Sigmoid colon (tissue), 7 donors: Measurements from ENCODE around the gene DPF3. TPM values are rescaled to one million over a fixed set of nuclear protein-coding genes. Genes with fewer than 3 reads are reported as not detected.

Experiments used
- DNase-seq: peaks from one replicate; pipeline ENCODE4 v3.0.0-alpha.2; 2019
- H3K27ac ChIP-seq, 4 donors: fragments of 200-600 bp; sonication (generic); one replicate each; pipeline ENCODE4 v1.5.1; 2016 to 2019; ENCODE audit warnings: mild to moderate bottlenecking in 1 of 4
- H3K27me3 ChIP-seq, 3 donors: fragments of 200-600 bp; sonication (generic); one replicate each; pipeline ENCODE4 v1.5.1; 2019; ENCODE audit warnings: mild to moderate bottlenecking in 1 of 3
- H3K36me3 ChIP-seq, 4 donors: fragments of 200-600 bp; sonication (generic); one replicate each; pipeline ENCODE4 v1.5.1; 2016 to 2019
- H3K4me1 ChIP-seq, 4 donors: fragments of 200-600 bp; sonication (generic); one replicate each; pipeline ENCODE4 v1.5.1; 2017 to 2019
- H3K4me3 ChIP-seq, 4 donors: fragments of 200-600 bp; sonication (generic); one replicate each; pipeline ENCODE4 v1.5.1; 2017 to 2019; ENCODE audit warnings: mild to moderate bottlenecking in 2 of 4, moderate library complexity in 1 of 4
- H3K9me3 ChIP-seq, 4 donors: fragments of 200-600 bp in 3 of 4; sonication (generic) in 3 of 4; one replicate each; pipeline versions ENCODE4 v1.5.1 to v1.6.1; 2013 to 2019
- EP300 ChIP-seq, 4 donors: sonication (generic); formaldehyde crosslinking; IDR thresholded peaks; one replicate each; pipeline ENCODE4 v1.6.1; 2017; ENCODE audit warnings: antibody characterized with exemption in 4 of 4
- POLR2A ChIP-seq, 2 donors: fragments of 450-650 bp; IDR thresholded peaks; one replicate each; pipeline ENCODE4 v1.6.1; 2016; ENCODE audit warnings: antibody characterized with exemption in 2 of 2, mild to moderate bottlenecking in 2 of 2, moderate library complexity in 2 of 2
- POLR2AphosphoS5 ChIP-seq, 4 donors: sonication (generic); formaldehyde crosslinking; IDR thresholded peaks; one replicate each; pipeline ENCODE4 v1.6.1; 2017; ENCODE audit warnings: antibody characterized with exemption in 4 of 4
- WGBS, 2 donors: extraction: QIAGEN DNeasy Blood & Tissue Kit; methylation state at CpG; one replicate each; pipeline ENCODE4 v1.1.7; 2013; 5-methylcytosine and 5-hydroxymethylcytosine counted together
- intact Hi-C: fragments of 100-400 bp; cut with DNase I; formaldehyde crosslinking; loops from one replicate; pipeline ENCODE4 v1.15.1; 2023
- polyA plus RNA-seq, 3 donors: library from polyadenylated mRNA; stranded (reverse); fragments of 200-250 nt; gene quantifications; one replicate each; pipeline ENCODE4 v1.2.3, GENCODE V29; 2013
- total RNA-seq, 4 donors: library from RNA; depleted of rRNA; stranded (reverse); fragments of >200 nt; gene quantifications; one replicate each; pipeline ENCODE4 v1.1.0, GENCODE V29; 2016
- TF ChIP-seq, protein P1 (sequence below), 4 experiments: fragments of 450-650 bp in 3 of 4; fragments of 200-600 bp in 1 of 4; IDR thresholded peaks; one replicate each; pipeline ENCODE4 v1.5.1; 2016 to 2019; ENCODE audit warnings: antibody characterized with exemption in 4 of 4, mild to moderate bottlenecking in 3 of 4, moderate library complexity in 2 of 4
- donor health status: healthy with polysubstance abuse.
- donor health status: Bipolar disorder and iron deficiency.
- donor health status: healthy.

Gene DPF3
- total and polyA plus RNA-seq, 7 donors: 0.28 to 4.5 (median 2.3) TPM

GRCh38 chr14:72796935-72797334 is 97.0 kb downstream of the DPF3 start:
- H3K4me3 ChIP-seq: no peak overlapping the region
- H3K4me1 ChIP-seq: no peaks in the 10 kb centered on the region
- intact Hi-C loops: no loop called here
- no peaks in the 10 kb centered on the region for H3K9me3 ChIP-seq
- H3K27ac ChIP-seq: no peak overlapping the region
- no peaks in the 10 kb centered on the region for H3K27me3 ChIP-seq
- H3K36me3 ChIP-seq: no peaks in the 10 kb centered on the region
- WGBS, 2 donors: 79 to 90% methylated on average over 6 of the region's 6 CpGs
- DNase-seq: no peak
- TF ChIP-seq POLR2A (IDR thresholded peaks at IDR 0.05) (no peak), EP300 (IDR thresholded peaks at IDR 0.05) (no peak)

DNA sequence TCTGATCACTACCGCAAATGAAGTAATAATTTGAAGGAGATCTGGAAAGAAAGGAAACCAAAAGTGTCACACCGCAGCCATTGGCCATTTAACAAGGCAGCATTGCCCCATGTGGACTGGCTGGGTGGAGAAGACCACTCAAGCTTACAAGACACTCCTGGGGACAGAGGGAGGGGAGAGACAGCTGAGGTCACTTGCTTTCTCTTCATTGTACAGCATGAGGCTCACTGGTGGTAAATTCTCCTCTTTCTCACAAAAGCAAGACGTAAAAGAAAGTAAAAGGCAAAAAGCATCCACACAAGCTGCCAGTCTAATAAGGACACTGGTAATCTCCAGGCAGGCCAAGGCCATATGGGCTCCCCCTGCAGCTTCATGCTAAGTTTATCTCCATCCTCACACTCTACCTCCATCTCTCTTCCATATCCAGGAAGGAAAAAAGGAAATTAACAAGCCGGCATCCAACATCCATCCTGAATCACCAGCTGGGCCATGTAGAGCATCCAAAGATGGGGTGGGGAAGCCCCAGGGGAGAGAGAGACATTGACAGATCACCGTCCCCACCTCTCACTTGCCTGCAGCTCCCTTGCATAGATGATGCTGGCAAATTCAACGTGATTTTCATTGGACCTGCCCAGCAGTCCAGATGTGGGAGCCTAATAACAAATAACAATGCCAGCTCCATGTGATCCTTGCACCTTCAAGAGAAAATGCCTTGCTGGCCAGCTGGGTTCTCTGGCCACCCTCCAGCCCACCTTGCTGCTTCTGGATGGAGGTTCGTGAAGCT is 100.6 kb downstream of the DPF3 start:
- H3K9me3 ChIP-seq: no peaks in the 10 kb centered on the region
- no peaks in the 10 kb centered on the region for H3K27me3 ChIP-seq
- H3K27ac ChIP-seq: no peak overlapping the region
- no peak for TF ChIP-seq POLR2A (IDR thresholded peaks at IDR 0.05)
- TF ChIP-seq EP300 (IDR thresholded peaks at IDR 0.05): no peak
- TF ChIP-seq, protein P1, sequence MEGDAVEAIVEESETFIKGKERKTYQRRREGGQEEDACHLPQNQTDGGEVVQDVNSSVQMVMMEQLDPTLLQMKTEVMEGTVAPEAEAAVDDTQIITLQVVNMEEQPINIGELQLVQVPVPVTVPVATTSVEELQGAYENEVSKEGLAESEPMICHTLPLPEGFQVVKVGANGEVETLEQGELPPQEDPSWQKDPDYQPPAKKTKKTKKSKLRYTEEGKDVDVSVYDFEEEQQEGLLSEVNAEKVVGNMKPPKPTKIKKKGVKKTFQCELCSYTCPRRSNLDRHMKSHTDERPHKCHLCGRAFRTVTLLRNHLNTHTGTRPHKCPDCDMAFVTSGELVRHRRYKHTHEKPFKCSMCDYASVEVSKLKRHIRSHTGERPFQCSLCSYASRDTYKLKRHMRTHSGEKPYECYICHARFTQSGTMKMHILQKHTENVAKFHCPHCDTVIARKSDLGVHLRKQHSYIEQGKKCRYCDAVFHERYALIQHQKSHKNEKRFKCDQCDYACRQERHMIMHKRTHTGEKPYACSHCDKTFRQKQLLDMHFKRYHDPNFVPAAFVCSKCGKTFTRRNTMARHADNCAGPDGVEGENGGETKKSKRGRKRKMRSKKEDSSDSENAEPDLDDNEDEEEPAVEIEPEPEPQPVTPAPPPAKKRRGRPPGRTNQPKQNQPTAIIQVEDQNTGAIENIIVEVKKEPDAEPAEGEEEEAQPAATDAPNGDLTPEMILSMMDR (IDR thresholded peaks at IDR 0.05): no peak
- intact Hi-C loops: no loop called here
- DNase-seq: no peak
- H3K4me3 ChIP-seq: no peak overlapping the region
- WGBS, 2 donors: 87 to 92% methylated on average over 7 of the region's 7 CpGs
- no peaks in the 10 kb centered on the region for H3K36me3 ChIP-seq
- peaks cover 0 to 8% (median 0%) of the 10 kb centered on the region in 4 donors for H3K4me1 ChIP-seq

DNA sequence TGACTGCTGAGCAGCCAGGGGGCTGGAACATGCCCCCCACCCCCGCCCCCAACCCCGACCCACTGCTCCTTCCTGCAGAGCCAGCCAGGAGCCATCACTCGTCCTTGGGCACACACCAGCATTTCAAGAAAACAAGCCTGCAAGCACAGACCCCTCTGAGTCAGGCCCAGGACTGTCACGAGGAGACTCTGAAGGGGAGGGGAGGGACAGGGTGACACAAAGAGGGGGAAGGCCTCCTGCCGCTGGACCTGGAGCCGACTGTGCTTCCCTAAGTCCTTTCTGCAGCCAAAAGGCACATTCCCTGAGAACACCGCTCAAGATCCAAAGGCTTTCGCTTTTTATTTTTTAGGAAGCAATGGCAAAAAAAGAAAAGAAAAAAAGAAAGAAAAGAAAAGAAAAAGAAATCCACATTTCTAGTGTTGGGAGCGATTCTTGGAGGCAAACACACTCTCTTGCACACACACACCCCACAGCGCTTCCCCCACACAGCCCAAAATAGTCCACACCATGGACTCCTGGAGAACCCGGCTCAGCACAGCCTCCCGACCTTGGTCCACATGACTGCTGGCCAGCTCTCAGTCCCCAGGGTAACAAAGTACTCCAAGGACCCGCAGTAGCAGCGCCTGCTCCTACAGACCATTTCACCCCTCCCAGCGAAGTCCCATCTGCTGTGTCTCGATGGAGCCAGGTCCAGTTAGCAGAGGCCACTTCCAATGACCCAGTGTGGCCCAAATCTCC is 101.7 kb downstream of the DPF3 start:
- Histone ChIP-seq H3K27me3 (no peaks in the 10 kb centered on the region), H3K4me1 (peaks cover 0 to 8% (median 0%) of the 10 kb centered on the region in 4 donors), H3K4me3 (no peak overlapping the region), H3K9me3 (no peaks in the 10 kb centered on the region), H3K36me3 (no peaks in the 10 kb centered on the region), H3K27ac (no peak overlapping the region)
- TF ChIP-seq EP300 (IDR thresholded peaks at IDR 0.05) (no peak), POLR2AphosphoS5 (IDR thresholded peaks at IDR 0.05) (no peak), POLR2A (IDR thresholded peaks at IDR 0.05) (no peak)
- TF ChIP-seq, protein P1 (IDR thresholded peaks at IDR 0.05): no peak
- intact Hi-C loops: no loop called here
- 86 to 92% methylated on average over 16 of the region's 16 CpGs for WGBS, 2 donors
- no peak for DNase-seq

DNA sequence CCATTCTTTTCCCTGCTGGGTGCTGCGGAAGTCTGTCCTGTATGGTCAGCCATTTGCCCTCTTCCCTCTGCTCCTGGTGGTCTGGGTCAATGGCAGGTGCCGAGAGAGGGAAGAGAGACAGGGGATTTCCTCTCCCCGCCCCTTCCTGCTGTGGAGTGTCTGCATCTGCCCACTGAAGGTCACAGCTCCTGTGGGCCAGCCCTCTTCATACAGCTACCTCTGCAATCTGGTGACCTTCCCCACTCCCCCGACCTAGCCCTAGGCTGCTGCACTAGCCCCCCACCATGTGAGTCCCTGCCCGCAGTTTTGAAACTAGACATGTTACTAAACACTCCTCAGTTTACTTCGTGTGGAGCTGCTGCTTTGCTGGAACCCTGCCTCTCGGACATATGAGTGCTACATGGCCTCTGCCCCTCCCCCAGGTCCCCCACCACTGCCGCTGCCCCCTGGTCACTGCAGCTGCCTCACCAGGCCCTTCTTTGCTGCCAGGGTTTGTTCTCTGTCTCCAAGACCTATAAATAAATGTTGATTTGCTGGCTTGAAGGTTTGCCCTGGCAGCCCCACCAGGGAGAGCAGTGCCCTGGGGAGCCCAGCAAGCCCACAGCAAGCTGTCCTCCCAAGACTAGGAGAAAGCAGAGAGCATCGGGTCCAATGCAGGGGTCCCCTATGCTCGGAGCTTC is 102.9 kb downstream of the DPF3 start:
- Histone ChIP-seq H3K4me1 (peaks cover 0 to 8% (median 0%) of the 10 kb centered on the region in 4 donors), H3K9me3 (no peaks in the 10 kb centered on the region), H3K4me3 (no peak overlapping the region), H3K27ac (no peak overlapping the region), H3K27me3 (no peaks in the 10 kb centered on the region), H3K36me3 (no peaks in the 10 kb centered on the region)
- no peak for TF ChIP-seq POLR2A (IDR thresholded peaks at IDR 0.05)
- TF ChIP-seq, protein P1 (IDR thresholded peaks at IDR 0.05): no peak
- TF ChIP-seq POLR2AphosphoS5 (IDR thresholded peaks at IDR 0.05): no peak
- no peak for TF ChIP-seq EP300 (IDR thresholded peaks at IDR 0.05)
- 86 to 90% methylated on average over 10 of the region's 10 CpGs for WGBS, 2 donors
- intact Hi-C loops: no loop called here
- DNase-seq: no peak
